Measurements from ENCODE around the gene MR1.

The MR1 gene

DNA sequence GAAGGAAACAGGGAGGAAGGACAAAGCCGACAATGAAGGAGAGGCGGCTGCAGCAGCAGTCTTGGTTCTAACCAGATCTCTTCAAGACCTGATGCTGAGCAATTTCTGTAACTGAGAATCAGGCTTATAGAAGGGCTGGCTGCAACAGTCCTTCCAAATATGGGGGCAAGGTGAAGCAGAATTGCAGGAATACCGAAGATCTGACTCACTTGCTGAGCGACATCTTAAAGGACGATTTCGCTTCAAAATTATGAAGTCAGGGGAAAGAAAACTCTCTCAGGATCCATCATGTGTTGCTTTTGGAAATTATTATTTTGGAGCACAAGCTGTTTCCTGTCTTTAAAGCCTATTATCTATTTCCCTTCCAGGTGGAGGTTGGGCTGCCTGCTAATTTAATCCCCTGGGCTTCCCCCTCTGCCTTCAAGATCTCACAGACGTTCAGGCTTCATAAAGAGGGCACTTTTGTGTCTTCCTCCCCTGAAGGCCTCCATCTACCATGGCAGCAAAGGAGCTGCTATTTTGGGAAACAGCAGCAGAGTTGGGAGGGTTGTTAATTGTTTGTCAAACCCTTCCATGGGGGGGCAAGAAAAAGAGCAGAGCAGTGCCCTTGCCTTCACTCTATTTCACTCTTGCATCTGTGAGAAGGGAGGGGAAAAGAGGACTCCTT, 43.9 kb downstream of the MR1 start:
- H3K9me3 ChIP-seq (ENCODE audit: control insufficient read depth, insufficient read depth, low read depth, low read length) = no peaks in the 10 kb centered on the region
- no peak overlapping the region for H3K27ac ChIP-seq (ENCODE audit: extremely low read depth, low read depth, low read length)
- H3K4me1 ChIP-seq (ENCODE audit: control insufficient read depth, insufficient read depth, low read length) = peaks cover 3% of the 10 kb centered on the region; the same call in 1 of the 2 replicates
- no peaks in the 10 kb centered on the region for H3K36me3 ChIP-seq (ENCODE audit: control insufficient read depth in 2 of 2, insufficient read depth in 1 of 2, low read length in 2 of 2)
- ChIA-PET CTCF (interaction anchor here (1.5 kb wide), 1 partner anchor 40 kb away, joined by 4 read pairs; no protein-coding TSS in a partner anchor), POLR2A (interaction anchor here (1.3 kb wide), 1 partner anchor 196 kb away, joined by 3 read pairs; no protein-coding TSS in a partner anchor)
- TF ChIP-seq ZNF792 (tag by site-specific recombination; IDR thresholded peaks at IDR 0.05) = no peak
- TF ChIP-seq, protein P1, sequence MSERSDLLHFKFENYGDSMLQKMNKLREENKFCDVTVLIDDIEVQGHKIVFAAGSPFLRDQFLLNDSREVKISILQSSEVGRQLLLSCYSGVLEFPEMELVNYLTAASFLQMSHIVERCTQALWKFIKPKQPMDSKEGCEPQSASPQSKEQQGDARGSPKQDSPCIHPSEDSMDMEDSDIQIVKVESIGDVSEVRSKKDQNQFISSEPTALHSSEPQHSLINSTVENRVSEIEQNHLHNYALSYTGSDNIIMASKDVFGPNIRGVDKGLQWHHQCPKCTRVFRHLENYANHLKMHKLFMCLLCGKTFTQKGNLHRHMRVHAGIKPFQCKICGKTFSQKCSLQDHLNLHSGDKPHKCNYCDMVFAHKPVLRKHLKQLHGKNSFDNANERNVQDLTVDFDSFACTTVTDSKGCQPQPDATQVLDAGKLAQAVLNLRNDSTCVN (tag by site-specific recombination; optimal IDR thresholded peaks at IDR 0.05) = no peak
- no peak for TF ChIP-seq KLF16 (tag by site-specific recombination; IDR thresholded peaks at IDR 0.05)
- no peak for TF ChIP-seq ZNF621 (tag by site-specific recombination; IDR thresholded peaks at IDR 0.05)
- no peak for TF ChIP-seq ZIC2 (tag by site-specific recombination; IDR thresholded peaks at IDR 0.05)
- no peak for TF ChIP-seq PRDM1 (tag by site-specific recombination; IDR thresholded peaks at IDR 0.05)
- TF ChIP-seq, protein P2, sequence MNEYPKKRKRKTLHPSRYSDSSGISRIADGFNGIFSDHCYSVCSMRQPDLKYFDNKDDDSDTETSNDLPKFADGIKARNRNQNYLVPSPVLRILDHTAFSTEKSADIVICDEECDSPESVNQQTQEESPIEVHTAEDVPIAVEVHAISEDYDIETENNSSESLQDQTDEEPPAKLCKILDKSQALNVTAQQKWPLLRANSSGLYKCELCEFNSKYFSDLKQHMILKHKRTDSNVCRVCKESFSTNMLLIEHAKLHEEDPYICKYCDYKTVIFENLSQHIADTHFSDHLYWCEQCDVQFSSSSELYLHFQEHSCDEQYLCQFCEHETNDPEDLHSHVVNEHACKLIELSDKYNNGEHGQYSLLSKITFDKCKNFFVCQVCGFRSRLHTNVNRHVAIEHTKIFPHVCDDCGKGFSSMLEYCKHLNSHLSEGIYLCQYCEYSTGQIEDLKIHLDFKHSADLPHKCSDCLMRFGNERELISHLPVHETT (tag by site-specific recombination; IDR thresholded peaks at IDR 0.05) = no peak
- TF ChIP-seq ZNF596 (tag by site-specific recombination; IDR thresholded peaks at IDR 0.05) = no peak
- TF ChIP-seq KLF9 (tag by site-specific recombination; IDR thresholded peaks at IDR 0.05; ENCODE audit: low read depth) = no peak
- no peak for TF ChIP-seq ZNF121 (tag by site-specific recombination; IDR thresholded peaks at IDR 0.05)
- TF ChIP-seq, protein P3, sequence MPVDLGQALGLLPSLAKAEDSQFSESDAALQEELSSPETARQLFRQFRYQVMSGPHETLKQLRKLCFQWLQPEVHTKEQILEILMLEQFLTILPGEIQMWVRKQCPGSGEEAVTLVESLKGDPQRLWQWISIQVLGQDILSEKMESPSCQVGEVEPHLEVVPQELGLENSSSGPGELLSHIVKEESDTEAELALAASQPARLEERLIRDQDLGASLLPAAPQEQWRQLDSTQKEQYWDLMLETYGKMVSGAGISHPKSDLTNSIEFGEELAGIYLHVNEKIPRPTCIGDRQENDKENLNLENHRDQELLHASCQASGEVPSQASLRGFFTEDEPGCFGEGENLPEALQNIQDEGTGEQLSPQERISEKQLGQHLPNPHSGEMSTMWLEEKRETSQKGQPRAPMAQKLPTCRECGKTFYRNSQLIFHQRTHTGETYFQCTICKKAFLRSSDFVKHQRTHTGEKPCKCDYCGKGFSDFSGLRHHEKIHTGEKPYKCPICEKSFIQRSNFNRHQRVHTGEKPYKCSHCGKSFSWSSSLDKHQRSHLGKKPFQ (tag by site-specific recombination; IDR thresholded peaks at IDR 0.05) = no peak
- TF ChIP-seq ZNF670 (tag by site-specific recombination; IDR thresholded peaks at IDR 0.05; ENCODE audit: low read depth) = no peak
- TF ChIP-seq, protein P4, sequence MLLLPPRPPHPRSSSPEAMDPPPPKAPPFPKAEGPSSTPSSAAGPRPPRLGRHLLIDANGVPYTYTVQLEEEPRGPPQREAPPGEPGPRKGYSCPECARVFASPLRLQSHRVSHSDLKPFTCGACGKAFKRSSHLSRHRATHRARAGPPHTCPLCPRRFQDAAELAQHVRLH (tag by site-specific recombination; IDR thresholded peaks at IDR 0.05) = no peak
- no peak overlapping the region for H3K4me3 ChIP-seq (ENCODE audit: low read depth, low read length)

DNA sequence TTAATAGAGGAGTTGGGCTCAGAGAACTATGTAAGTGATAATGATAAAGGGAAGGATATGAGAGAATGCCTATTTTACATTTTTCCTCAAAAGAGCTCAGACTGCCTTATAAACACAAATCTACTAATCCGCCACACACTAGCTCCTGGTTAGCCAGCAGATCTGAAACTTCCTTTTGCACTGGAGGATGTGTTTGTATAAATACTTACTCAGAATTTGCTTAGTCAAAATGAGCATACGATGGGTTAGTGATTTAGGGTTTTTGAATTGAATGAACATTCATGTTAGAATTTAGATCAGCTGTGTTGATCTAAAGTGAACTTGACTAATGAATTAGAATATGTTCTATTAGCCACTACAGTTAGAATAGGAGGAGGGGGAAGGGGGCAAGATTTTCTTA, 45.6 kb downstream of the MR1 start:
- Histone ChIP-seq H3K36me3 (ENCODE audit: control insufficient read depth in 2 of 2, insufficient read depth in 1 of 2, low read length in 2 of 2) (no peaks in the 10 kb centered on the region), H3K9me3 (ENCODE audit: control insufficient read depth, insufficient read depth, low read depth, low read length) (no peaks in the 10 kb centered on the region), H3K4me3 (ENCODE audit: low read depth, low read length) (no peak overlapping the region), H3K27ac (ENCODE audit: extremely low read depth, low read depth, low read length) (no peak overlapping the region), H3K4me1 (ENCODE audit: control insufficient read depth, insufficient read depth, low read length) (peaks cover 3% of the 10 kb centered on the region; the same call in 1 of the 2 replicates)
- ChIA-PET POLR2A (interaction anchor here (0.5 to 1.3 kb wide), 5 partner anchors 10 to 198 kb away, joined by 3 to 11 read pairs (median 3); partner anchors contain the start of gene IER5), CTCF (interaction anchor here (1.0 to 1.4 kb wide), 5 partner anchors 12 to 62 kb away, joined by 3 to 5 read pairs (median 4); no protein-coding TSS in a partner anchor)
- TF ChIP-seq, protein P5, sequence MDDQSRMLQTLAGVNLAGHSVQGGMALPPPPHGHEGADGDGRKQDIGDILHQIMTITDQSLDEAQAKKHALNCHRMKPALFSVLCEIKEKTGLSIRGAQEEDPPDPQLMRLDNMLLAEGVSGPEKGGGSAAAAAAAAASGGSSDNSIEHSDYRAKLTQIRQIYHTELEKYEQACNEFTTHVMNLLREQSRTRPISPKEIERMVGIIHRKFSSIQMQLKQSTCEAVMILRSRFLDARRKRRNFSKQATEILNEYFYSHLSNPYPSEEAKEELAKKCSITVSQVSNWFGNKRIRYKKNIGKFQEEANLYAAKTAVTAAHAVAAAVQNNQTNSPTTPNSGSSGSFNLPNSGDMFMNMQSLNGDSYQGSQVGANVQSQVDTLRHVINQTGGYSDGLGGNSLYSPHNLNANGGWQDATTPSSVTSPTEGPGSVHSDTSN (CRISPR knock-in tag; IDR thresholded peaks at IDR 0.05) = no peak
- TF ChIP-seq WT1 (tag by site-specific recombination; IDR thresholded peaks at IDR 0.05) (no peak), ZNF785 (tag by site-specific recombination; IDR thresholded peaks at IDR 0.05) (no peak), ZNF530 (tag by site-specific recombination; IDR thresholded peaks at IDR 0.05; ENCODE audit: low read depth) (no peak), TRIM28 (IDR thresholded peaks at IDR 0.05; ENCODE audit: borderline replicate concordance, low read length) (no peak), MEIS1 (CRISPR knock-in tag; IDR thresholded peaks at IDR 0.05; ENCODE audit: borderline replicate concordance) (no peak), ZNF211 (tag by site-specific recombination; IDR thresholded peaks at IDR 0.05; ENCODE audit: low read depth) (no peak), ZFP3 (tag by site-specific recombination; IDR thresholded peaks at IDR 0.05; ENCODE audit: low read depth) (no peak), ZNF830 (tag by site-specific recombination; IDR thresholded peaks at IDR 0.05; ENCODE audit: low read depth) (no peak)
- TF ChIP-seq, protein P6, sequence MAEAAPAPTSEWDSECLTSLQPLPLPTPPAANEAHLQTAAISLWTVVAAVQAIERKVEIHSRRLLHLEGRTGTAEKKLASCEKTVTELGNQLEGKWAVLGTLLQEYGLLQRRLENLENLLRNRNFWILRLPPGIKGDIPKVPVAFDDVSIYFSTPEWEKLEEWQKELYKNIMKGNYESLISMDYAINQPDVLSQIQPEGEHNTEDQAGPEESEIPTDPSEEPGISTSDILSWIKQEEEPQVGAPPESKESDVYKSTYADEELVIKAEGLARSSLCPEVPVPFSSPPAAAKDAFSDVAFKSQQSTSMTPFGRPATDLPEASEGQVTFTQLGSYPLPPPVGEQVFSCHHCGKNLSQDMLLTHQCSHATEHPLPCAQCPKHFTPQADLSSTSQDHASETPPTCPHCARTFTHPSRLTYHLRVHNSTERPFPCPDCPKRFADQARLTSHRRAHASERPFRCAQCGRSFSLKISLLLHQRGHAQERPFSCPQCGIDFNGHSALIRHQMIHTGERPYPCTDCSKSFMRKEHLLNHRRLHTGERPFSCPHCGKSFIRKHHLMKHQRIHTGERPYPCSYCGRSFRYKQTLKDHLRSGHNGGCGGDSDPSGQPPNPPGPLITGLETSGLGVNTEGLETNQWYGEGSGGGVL (tag by site-specific recombination; IDR thresholded peaks at IDR 0.05) = no peak
- TF ChIP-seq, protein P7, sequence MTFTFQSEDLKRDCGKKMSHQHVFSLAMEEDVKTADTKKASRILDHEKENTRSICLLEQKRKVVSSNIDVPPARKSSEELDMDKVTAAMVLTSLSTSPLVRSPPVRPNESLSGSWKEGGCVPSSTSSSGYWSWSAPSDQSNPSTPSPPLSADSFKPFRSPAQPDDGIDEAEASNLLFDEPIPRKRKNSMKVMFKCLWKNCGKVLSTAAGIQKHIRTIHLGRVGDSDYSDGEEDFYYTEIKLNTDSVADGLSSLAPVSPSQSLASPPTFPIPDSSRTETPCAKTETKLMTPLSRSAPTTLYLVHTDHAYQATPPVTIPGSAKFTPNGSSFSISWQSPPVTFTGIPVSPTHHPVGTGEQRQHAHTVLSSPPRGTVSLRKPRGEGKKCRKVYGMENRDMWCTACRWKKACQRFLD (tag by site-specific recombination; IDR thresholded peaks at IDR 0.05) = no peak
- TF ChIP-seq, protein P8, sequence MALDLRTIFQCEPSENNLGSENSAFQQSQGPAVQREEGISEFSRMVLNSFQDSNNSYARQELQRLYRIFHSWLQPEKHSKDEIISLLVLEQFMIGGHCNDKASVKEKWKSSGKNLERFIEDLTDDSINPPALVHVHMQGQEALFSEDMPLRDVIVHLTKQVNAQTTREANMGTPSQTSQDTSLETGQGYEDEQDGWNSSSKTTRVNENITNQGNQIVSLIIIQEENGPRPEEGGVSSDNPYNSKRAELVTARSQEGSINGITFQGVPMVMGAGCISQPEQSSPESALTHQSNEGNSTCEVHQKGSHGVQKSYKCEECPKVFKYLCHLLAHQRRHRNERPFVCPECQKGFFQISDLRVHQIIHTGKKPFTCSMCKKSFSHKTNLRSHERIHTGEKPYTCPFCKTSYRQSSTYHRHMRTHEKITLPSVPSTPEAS (tag by site-specific recombination; IDR thresholded peaks at IDR 0.05) = no peak

All from HEK293 (cell line).